Ovary (tissue), 9 donors: ENCODE results near the gene N4BP2L2. TPM values are rescaled to one million over a fixed set of nuclear protein-coding genes. Genes with fewer than 3 reads are reported as not detected.

ENCODE experiments used
- DNase-seq, 5 donors: peaks; one replicate each; pipeline ENCODE4 v3.0.0-alpha.2; 2019 to 2020
- H3K27ac ChIP-seq, 2 donors: fragments of 200-600 bp; one replicate each; pipeline versions ENCODE4 v1.5.1 to v1.8.0; 2019 to 2022
- H3K27me3 ChIP-seq: fragments of 200-600 bp; one replicate; pipeline ENCODE4 v1.8.0; 2022
- H3K36me3 ChIP-seq: fragments of 200-600 bp; sonication (generic); one replicate; pipeline ENCODE4 v1.5.1; 2019
- H3K4me1 ChIP-seq: one replicate; pipeline ENCODE4 v1.8.1; 2013; ENCODE audit warnings: mild to moderate bottlenecking, moderate library complexity; ENCODE audit not compliant: insufficient read depth
- H3K4me3 ChIP-seq: fragments of 200-600 bp; sonication (generic); one replicate; pipeline ENCODE4 v1.5.1; 2017
- H3K9me3 ChIP-seq, 2 donors: fragments of 200-600 bp in 1 of 2; sonication (generic) in 1 of 2; one replicate each; pipeline versions ENCODE4 v1.5.1 to v1.8.1; 2013 to 2019; ENCODE audit warnings: mild to moderate bottlenecking in 1 of 2, moderate library complexity in 1 of 2
- CTCF ChIP-seq, 3 donors: fragments of 450-650 bp in 2 of 3; fragments of 200-600 bp in 1 of 3; IDR thresholded peaks; one replicate each; pipeline versions ENCODE4 v1.5.1 to v1.8.0; 2016 to 2022; ENCODE audit warnings: antibody characterized with exemption in 3 of 3, mild to moderate bottlenecking in 1 of 3
- EP300 ChIP-seq: sonication (generic); formaldehyde crosslinking; IDR thresholded peaks from one replicate; pipeline ENCODE4 v1.6.1; 2017; ENCODE audit warnings: antibody characterized with exemption
- POLR2A ChIP-seq: fragments of 450-650 bp; IDR thresholded peaks from one replicate; pipeline ENCODE4 v1.6.1; 2017; ENCODE audit warnings: antibody characterized with exemption, mild to moderate bottlenecking, moderate library complexity
- WGBS, 3 donors: extraction: QIAGEN DNeasy Blood & Tissue Kit in 1 of 3; methylation state at CpG; one replicate each; pipeline versions ENCODE4 v1.1.5 to v1.1.7; 2013 to 2017; 5-methylcytosine and 5-hydroxymethylcytosine counted together
- intact Hi-C, 4 donors: fragments of 100-400 bp; cut with DNase I; formaldehyde crosslinking; loops; one replicate each; pipeline versions ENCODE4 v1.11.0 to v1.15.1; 2022 to 2023
- polyA plus RNA-seq, 2 donors: library from polyadenylated mRNA; stranded (reverse); fragments of 200-250 nt in 1 of 2; fragments of 350-450 nt in 1 of 2; fragmentation: Illumina TruSeq in 1 of 2; extraction: RNeasy Lipid Tissue Mini Kit (QIAGEN cat#74804) in 1 of 2; gene quantifications; one replicate each; pipeline ENCODE4 v1.2.3, GENCODE V29; 2013 to 2014
- small RNA-seq: library from RNA; depleted of rRNA; stranded (forward); fragments of <200 nt; gene quantifications from one replicate; pipeline ENCODE3, GENCODE V24; 2016
- total RNA-seq, 7 donors: library from RNA; depleted of rRNA in 2 of 7; stranded (reverse); fragments of >200 nt in 2 of 7; fragmentation: NEBNext Ultra II Directional in 3 of 7; extraction: Animal tissue kit (Norgen Biotek cat#: 25700) in 3 of 7; gene quantifications; one replicate each; pipeline versions ENCODE4 v1.1.0 to v1.2.4, GENCODE V29; 2016 to 2023
- donor health status: DM: no; HTN: no; CAD: no; lungs with moderate emphysema.
- donor health status: DM: no; HTN: no; CAD: no.
- donor health status: Bipolar disorder and iron deficiency.
- donor health status: DM: yes; HTN: yes; CAD: no.
- donor health status: DM: no; HTN: no; CAD: no.
- donor health status: DM: yes; HTN: yes; CAD: no.

Gene N4BP2L2
- total and polyA plus RNA-seq, 9 donors = 67.8 to 220 (median 168) TPM

DNA sequence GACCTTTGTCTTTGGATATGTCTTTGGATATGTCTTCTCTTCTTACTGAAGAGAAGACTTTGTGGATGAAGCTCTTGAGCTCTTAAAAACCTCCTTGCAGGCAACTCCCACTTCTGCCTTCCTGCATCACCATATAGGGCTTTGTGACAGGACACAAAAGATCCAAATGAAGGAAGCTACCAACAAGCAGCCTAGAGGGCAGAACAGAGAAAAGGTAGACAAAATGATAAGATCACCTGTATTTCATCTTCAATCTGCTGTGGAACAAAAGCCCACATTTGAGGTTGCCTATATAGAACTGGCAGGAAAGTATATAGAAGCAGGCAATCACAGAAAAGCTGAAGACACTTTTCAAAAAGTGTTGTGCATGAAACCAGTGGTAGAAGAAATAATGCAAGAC lies 153.2 kb downstream of the N4BP2L2 start:
- intact Hi-C loops = loop anchor here in 1 of 4 donors (10.0 kb wide), 1 partner anchor 159 kb away; no protein-coding TSS in a partner anchor
- TF ChIP-seq POLR2A = no peak
- no peak for TF ChIP-seq EP300
- no peak for TF ChIP-seq CTCF (IDR thresholded peaks at IDR 0.05)

DNA sequence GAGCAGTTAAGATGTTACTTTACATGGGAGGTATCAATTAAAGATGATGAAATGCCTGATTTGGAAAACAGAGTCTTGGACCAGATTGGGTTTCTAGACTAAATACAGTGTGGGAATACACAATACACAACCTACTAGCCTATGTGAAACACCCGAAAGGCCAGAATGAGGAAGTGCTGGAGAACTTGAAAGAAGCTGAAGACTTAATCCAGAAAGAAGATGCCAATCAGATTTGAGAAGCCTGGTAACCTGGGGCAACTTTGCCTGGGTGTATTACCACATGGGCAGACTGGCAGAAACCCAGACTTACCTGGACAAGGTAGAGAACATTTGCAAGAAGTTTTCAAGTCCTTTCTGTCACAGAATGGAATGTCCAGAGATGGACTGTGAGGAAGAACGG lies 153.9 kb downstream of the N4BP2L2 start:
- H3K4me3 ChIP-seq = no peak overlapping the region
- WGBS, 3 donors = 79 to 92% (median 86%) methylated on average over 2 of the region's 2 CpGs
- intact Hi-C loops = loop anchor here in 2 of 4 donors (5.0 to 10.0 kb wide), 3 partner anchors 158 to 198 kb away; no protein-coding TSS in a partner anchor
- no peak overlapping the region for H3K27ac ChIP-seq
- TF ChIP-seq POLR2A = no peak
- TF ChIP-seq EP300 = no peak
- no peak for TF ChIP-seq CTCF (IDR thresholded peaks at IDR 0.05)
- H3K36me3 ChIP-seq = no peaks in the 10 kb centered on the region
- no peaks in the 10 kb centered on the region for H3K9me3 ChIP-seq
- peaks cover 1% of the 10 kb centered on the region for H3K4me1 ChIP-seq
- no peaks in the 10 kb centered on the region for H3K27me3 ChIP-seq
- no peak for DNase-seq

More for the DNA sequence above, 153.2 kb downstream of the N4BP2L2 start:
- Histone ChIP-seq H3K4me3 (no peak overlapping the region), H3K4me1 (peaks cover 1% of the 10 kb centered on the region), H3K27me3 (no peaks in the 10 kb centered on the region), H3K36me3 (no peaks in the 10 kb centered on the region), H3K27ac (no peak overlapping the region), H3K9me3 (no peaks in the 10 kb centered on the region)
- DNase-seq = no peak

DNA sequence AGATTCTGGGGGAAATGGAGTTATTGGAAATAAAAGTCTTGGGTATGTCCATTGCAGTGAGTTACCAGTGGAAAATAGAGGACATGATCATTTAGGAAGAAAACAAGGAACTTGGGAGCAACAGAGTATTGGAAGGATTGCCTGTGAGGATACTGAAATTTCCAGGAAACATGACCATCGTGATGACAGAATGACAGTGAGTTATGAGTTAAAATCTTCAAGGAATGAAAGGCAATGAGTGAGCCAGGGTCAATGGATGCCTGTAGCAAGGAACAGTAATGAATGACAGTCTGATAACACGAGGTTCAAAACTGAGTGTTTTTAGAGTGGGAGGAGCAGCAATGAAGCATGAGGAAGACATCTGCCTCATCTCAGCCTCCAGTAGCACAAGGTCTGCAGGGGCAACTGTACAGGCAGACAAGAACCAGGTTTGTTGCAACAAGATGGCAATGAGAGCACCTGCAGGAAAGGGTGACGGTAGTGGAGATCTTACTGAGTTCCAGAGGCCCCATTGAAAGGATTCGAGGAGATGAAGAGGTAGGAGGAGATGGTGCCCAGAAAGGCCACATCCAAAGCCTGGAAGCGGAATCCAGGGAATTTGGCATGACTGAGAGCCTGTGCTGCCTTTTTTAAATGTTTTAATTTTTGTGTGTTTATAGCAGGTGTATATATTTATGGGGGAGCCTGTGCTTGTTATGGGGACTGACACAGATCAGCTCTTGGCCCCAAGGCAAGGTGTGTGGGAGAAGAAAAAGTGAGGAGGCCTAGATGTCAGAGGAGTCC lies 154.6 kb downstream of the N4BP2L2 start:
- WGBS, 3 donors = 73 to 80% (median 78%) methylated on average over 5 of the region's 5 CpGs
- Histone ChIP-seq H3K4me1 (peaks cover 1% of the 10 kb centered on the region), H3K36me3 (no peaks in the 10 kb centered on the region), H3K27me3 (no peaks in the 10 kb centered on the region), H3K27ac (no peak overlapping the region), H3K9me3 (no peaks in the 10 kb centered on the region), H3K4me3 (no peak overlapping the region)
- TF ChIP-seq EP300 (no peak), POLR2A (no peak), CTCF (IDR thresholded peaks at IDR 0.05) (no peak)
- no peak for DNase-seq
- intact Hi-C loops = loop anchor here in 2 of 4 donors (5.0 to 10.0 kb wide), 3 partner anchors 158 to 198 kb away; no protein-coding TSS in a partner anchor

Small RNAs within 50 kb of the gene (small RNA-seq; reads per million reads assigned to genes)
- gene RF00190 = not detected

Other genes starting within 250 kb of the N4BP2L2 start
- not detected for gene ZAR1L, start 223.4 kb downstream of the N4BP2L2 start, total RNA-seq
- gene ZAR1L, start 223.4 kb downstream of the N4BP2L2 start, polyA plus RNA-seq = under 1 TPM in 1 of 2 donors, not detected in 1; 0.36 TPM
- gene BRCA2, start 223.3 kb downstream of the N4BP2L2 start, total RNA-seq = 1 to 10 TPM in 3 of 7 donors, under 1 TPM in 4; 0.36 to 3.3 (median 1.00) TPM
- gene BRCA2, start 223.3 kb downstream of the N4BP2L2 start, polyA plus RNA-seq = under 1 TPM; 0.53 to 0.55 TPM
- 10 to 100 TPM; 22.1 to 63.4 (median 30.1) TPM for gene N4BP2L1, start 110.7 kb downstream of the N4BP2L2 start, total RNA-seq
- gene N4BP2L1, start 110.7 kb downstream of the N4BP2L2 start, polyA plus RNA-seq = 10 to 100 TPM; 30.6 to 42.5 TPM
- gene PDS5B, start 47.7 kb upstream of the N4BP2L2 start, total RNA-seq = 10 to 100 TPM; 44.9 to 74.9 (median 55.6) TPM
- gene PDS5B, start 47.7 kb upstream of the N4BP2L2 start, polyA plus RNA-seq = 10 to 100 TPM; 13.6 to 24.8 TPM